Amniotic epithelial cell (primary cell): ENCODE measurements around the gene UBN2.

Experiments used
- DNase-seq: peaks from one replicate; pipeline ENCODE4 v3.0.0-alpha.2; 2010; ENCODE audit warnings: low read depth

UBN2 gene

GRCh38 chr7:139355320-139355719, 124.3 kb downstream of the UBN2 start:
- peak; percentile 77 for DNase-seq
